ENCODE measurements around the gene PTN.
"Not testable (repeated sequence)": the region's sequence is repeated elsewhere in the genome, so short reads cannot be mapped to it uniquely, and the experiment has no call there.

The PTN gene

DNA sequence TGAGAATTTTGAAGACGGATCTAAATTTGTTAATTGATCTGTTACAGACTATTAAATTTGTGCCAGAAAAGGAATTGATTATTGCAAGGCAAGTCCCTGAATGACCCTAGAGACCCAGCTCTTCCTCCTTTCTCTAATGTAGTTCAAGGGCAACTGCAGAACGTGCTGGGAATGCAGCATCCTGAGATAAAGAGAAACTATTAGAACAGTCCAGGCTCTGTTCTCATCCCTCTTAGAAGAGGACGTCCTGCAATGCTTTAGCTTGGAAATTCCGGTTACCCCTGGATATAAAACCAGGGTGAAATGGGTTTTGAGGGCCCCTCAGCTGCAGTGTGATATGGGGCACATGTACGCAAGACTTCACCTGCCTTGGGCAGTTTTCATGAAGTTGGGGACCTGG lies 67.3 kb downstream of the PTN start:
- H3K4me2 ChIP-seq (ENCODE audit: low read length) = no peak overlapping the region
- no peaks in the 10 kb centered on the region for H3K9me3 ChIP-seq (ENCODE audit: control insufficient read depth, low read length)
- peaks cover 3% of the 10 kb centered on the region for H3K4me1 ChIP-seq
- no peaks in the 10 kb centered on the region for H3K36me3 ChIP-seq (ENCODE audit: control insufficient read depth, insufficient read depth, low read length)
- peaks cover 30% of the 10 kb centered on the region for H3K79me2 ChIP-seq
- no peaks in the 10 kb centered on the region for H3K27me3 ChIP-seq (ENCODE audit: control insufficient read depth, insufficient read depth, low read length)
- H3K9ac ChIP-seq = no peak overlapping the region
- H3K27ac ChIP-seq = no peak overlapping the region
- no peak for TF ChIP-seq CTCF (IDR thresholded peaks at IDR 0.05)
- H3K4me3 ChIP-seq (ENCODE audit: low read depth, low read length) = no peak overlapping the region
- H2AFZ ChIP-seq = no peak overlapping the region

- no peak overlapping the region for H3K27ac ChIP-seq
- H2AFZ ChIP-seq = no peak overlapping the region
- no peaks in the 10 kb centered on the region for H3K9me3 ChIP-seq (ENCODE audit: control insufficient read depth, low read length)
- H3K4me3 ChIP-seq (ENCODE audit: low read depth, low read length) = no peak overlapping the region
- H3K27me3 ChIP-seq (ENCODE audit: control insufficient read depth, insufficient read depth, low read length) = no peaks in the 10 kb centered on the region
- H3K4me1 ChIP-seq = peaks cover 3% of the 10 kb centered on the region
- peaks cover 46% of the 10 kb centered on the region for H3K79me2 ChIP-seq
- H3K36me3 ChIP-seq (ENCODE audit: control insufficient read depth, insufficient read depth, low read length) = no peaks in the 10 kb centered on the region
- no peak overlapping the region for H3K4me2 ChIP-seq (ENCODE audit: low read length)
- H3K9ac ChIP-seq = no peak overlapping the region
- TF ChIP-seq CTCF (IDR thresholded peaks at IDR 0.05) = no peak
Observed at GRCh38 chr7:137272249-137272648, 71.3 kb downstream of the PTN start.

DNA sequence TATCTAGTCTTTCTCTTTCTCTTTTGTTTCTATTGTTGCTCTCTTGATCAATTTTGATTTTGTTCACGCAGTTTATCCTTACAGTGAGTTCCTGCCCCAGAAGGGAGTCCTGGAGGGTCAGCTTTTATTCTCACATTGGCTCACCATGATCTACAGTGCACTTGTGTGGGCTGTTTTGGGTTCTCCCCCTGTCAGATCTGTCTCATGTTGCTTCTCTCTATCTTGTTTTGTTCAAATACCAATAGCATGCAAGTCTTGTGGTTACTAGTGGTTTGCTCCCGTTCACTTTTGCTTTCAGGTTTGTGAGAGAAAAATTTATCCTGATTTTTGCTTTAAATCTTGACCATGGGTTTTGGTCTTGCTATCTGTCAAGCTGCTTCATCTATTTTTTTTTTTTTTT lies 74.3 kb downstream of the PTN start:
- peaks cover 32% of the 10 kb centered on the region for H3K79me2 ChIP-seq
- no peak overlapping the region for H3K4me2 ChIP-seq (ENCODE audit: low read length)
- H3K4me3 ChIP-seq (ENCODE audit: low read depth, low read length) = no peak overlapping the region
- H2AFZ ChIP-seq = no peak overlapping the region
- H3K36me3 ChIP-seq (ENCODE audit: control insufficient read depth, insufficient read depth, low read length) = no peaks in the 10 kb centered on the region
- H3K9me3 ChIP-seq (ENCODE audit: control insufficient read depth, low read length) = no peaks in the 10 kb centered on the region
- TF ChIP-seq CTCF (IDR thresholded peaks at IDR 0.05) = no peak
- H3K9ac ChIP-seq = no peak overlapping the region
- no peak overlapping the region for H3K27ac ChIP-seq
- no peaks in the 10 kb centered on the region for H3K4me1 ChIP-seq
- no peaks in the 10 kb centered on the region for H3K27me3 ChIP-seq (ENCODE audit: control insufficient read depth, insufficient read depth, low read length)

DNA sequence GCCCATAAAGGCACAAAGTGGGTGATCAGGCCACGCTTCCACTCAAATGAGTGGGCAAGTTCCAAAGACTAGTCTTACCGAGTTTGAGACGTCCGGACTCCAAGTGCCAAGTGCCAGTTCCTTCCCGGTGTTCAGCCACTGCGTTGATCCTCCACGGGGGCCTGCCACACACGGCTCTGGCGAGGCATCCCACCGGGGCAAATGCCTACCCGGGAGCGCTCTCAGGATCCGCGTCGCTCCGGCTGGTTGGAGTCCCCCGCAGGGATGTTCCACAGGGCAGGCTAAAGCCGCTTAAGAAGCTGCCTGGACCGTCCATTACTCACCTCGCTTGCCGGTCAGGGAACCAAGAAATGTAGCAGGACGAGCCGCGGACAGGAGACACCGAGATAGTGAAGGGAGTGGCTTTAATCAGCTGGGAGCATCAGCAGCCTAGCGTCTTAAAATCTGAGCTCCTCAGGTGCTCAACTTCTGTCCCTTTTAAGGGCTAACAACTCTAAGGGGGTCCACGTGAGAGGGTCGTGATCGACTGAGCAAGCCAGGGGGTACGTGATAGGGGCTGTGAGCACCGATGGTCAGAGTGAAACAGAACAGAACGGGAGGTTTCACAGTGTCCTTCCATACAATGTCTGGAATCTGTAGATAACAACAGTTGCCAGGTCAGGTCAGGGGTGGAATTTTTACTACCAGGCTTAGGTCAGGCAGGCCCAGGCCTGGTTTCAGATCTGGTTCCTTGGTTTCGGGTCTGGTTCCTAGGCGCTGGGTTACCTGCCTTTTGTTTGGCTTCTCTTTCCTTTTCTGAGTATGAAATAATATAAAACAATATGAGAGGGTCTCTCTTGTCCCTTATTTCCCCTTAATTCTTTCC lies 75.3 kb downstream of the PTN start:
- peaks cover 32% of the 10 kb centered on the region for H3K79me2 ChIP-seq
- not testable (repeated sequence) for H3K27me3 ChIP-seq (ENCODE audit: control insufficient read depth, insufficient read depth, low read length); H3K36me3 ChIP-seq (ENCODE audit: control insufficient read depth, insufficient read depth, low read length); H3K27ac ChIP-seq; H3K4me3 ChIP-seq (ENCODE audit: low read depth, low read length); H3K4me2 ChIP-seq (ENCODE audit: low read length); H3K9me3 ChIP-seq (ENCODE audit: control insufficient read depth, low read length); H3K4me1 ChIP-seq; H3K9ac ChIP-seq; H2AFZ ChIP-seq

- Histone ChIP-seq H2AFZ (no peak overlapping the region), H3K4me1 (no peaks in the 10 kb centered on the region), H3K79me2 (peaks cover 23% of the 10 kb centered on the region), H3K9ac (no peak overlapping the region), H3K27me3 (ENCODE audit: control insufficient read depth, insufficient read depth, low read length) (no peaks in the 10 kb centered on the region), H3K36me3 (ENCODE audit: control insufficient read depth, insufficient read depth, low read length) (no peaks in the 10 kb centered on the region), H3K4me3 (ENCODE audit: low read depth, low read length) (no peak overlapping the region), H3K9me3 (ENCODE audit: control insufficient read depth, low read length) (no peaks in the 10 kb centered on the region), H3K4me2 (ENCODE audit: low read length) (no peak overlapping the region), H3K27ac (no peak overlapping the region)
- no peak for TF ChIP-seq CTCF (IDR thresholded peaks at IDR 0.05)
Observed at GRCh38 chr7:137266764-137267163, 76.8 kb downstream of the PTN start.

DNA sequence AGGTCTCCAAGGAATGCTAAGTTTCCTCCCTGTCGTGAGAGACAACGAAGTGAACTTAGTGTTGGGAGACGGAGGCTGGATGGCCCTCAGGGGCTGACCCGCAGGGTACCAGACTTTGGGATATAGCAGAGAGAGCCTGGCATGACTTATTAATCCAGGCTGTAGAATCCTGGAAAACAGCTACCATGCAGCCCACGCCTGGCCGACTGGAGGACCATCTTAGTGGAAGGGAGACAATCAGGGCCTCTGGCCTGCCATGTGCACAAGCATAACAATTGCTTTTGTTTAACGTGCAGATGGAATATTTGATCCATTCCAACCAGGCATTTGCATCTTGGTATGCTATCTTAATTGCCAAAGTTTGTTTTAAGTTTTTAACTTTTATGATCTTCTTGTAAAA lies 78.1 kb downstream of the PTN start:
- not testable (repeated sequence) for H3K4me3 ChIP-seq (ENCODE audit: low read depth, low read length); H3K9me3 ChIP-seq (ENCODE audit: control insufficient read depth, low read length); H3K27ac ChIP-seq; H3K4me1 ChIP-seq; H3K9ac ChIP-seq; H3K36me3 ChIP-seq (ENCODE audit: control insufficient read depth, insufficient read depth, low read length); H3K27me3 ChIP-seq (ENCODE audit: control insufficient read depth, insufficient read depth, low read length); H2AFZ ChIP-seq; H3K4me2 ChIP-seq (ENCODE audit: low read length)
- H3K79me2 ChIP-seq = peaks cover 19% of the 10 kb centered on the region

Data from parathyroid adenoma (tissue), 2 donors.